ENCODE results near the gene TXNDC17.

DNA sequence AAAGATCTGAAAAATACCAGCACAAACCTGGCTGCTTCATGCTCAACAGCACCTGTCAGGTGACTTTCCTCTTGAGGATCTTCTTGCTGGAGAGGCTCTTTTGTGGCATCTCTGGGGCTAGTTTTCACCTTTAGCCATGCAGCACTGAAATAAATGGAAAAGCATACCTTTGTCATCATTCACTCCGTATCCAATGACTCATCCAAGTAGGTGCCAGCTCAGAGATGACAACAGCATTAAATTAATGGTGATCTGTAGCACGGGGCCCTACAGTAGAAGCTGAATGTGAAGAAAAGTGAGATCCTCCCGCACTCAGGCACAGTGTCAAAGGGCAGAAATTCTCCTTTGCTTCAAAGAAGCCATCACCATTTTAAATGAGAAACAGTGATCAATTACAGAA lies 32.5 kb upstream of the TXNDC17 start:
- TF ChIP-seq, protein P1, sequence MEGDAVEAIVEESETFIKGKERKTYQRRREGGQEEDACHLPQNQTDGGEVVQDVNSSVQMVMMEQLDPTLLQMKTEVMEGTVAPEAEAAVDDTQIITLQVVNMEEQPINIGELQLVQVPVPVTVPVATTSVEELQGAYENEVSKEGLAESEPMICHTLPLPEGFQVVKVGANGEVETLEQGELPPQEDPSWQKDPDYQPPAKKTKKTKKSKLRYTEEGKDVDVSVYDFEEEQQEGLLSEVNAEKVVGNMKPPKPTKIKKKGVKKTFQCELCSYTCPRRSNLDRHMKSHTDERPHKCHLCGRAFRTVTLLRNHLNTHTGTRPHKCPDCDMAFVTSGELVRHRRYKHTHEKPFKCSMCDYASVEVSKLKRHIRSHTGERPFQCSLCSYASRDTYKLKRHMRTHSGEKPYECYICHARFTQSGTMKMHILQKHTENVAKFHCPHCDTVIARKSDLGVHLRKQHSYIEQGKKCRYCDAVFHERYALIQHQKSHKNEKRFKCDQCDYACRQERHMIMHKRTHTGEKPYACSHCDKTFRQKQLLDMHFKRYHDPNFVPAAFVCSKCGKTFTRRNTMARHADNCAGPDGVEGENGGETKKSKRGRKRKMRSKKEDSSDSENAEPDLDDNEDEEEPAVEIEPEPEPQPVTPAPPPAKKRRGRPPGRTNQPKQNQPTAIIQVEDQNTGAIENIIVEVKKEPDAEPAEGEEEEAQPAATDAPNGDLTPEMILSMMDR (IDR thresholded peaks at IDR 0.05): no peak
- TF ChIP-seq POLR2A (IDR thresholded peaks at IDR 0.05): no peak

Data from thyroid gland (tissue), 4 donors.